Endothelial cell of umbilical vein (primary cell): Measurements from ENCODE around the gene PNPLA7. TPM values are rescaled to one million over a fixed set of nuclear protein-coding genes. Genes with fewer than 3 reads are reported as not detected.

ENCODE experiments used
- BruUV-seq: library from RNA; stranded (reverse); fragments of 400-500 nt; replicated peaks from 2 replicates; lab custom pipeline; 2021; lab: Mats Ljungman, UMichigan
- CTCF ChIA-PET: fragments of 300-600, 350-600 bp; sonication (Branson Sonifier 250); formaldehyde crosslinking; loops from one replicate; lab custom pipeline; 2021; ENCODE audit warnings: antibody characterized with exemption, inconsistent platforms; lab: Charles Lee
- POLR2A ChIA-PET: fragments of 300-600, 350-600 bp; sonication (Branson Sonifier 250); formaldehyde crosslinking; loops from one replicate; lab custom pipeline; 2021; ENCODE audit warnings: antibody characterized with exemption, inconsistent platforms; lab: Charles Lee
- DNase-seq: peaks from one replicate; pipeline ENCODE4 v3.0.0-alpha.2; 2011; ENCODE audit warnings: low read depth, low spot score
- FAIRE-seq: peaks from 2 replicates; lab custom pipeline; 2011; peaks lifted over from hg19 to GRCh38; lab: Jason Lieb, UNC
- H2AFZ ChIP-seq: 2 replicates; pipeline ENCODE4 v1.6.0; 2012; ENCODE audit warnings: low read depth, low read length, control low read depth, inconsistent platforms
- H3K27ac ChIP-seq: 2 replicates; pipeline ENCODE4 v1.5.1; 2011; ENCODE audit warnings: low read depth, mild to moderate bottlenecking, control low read depth, low read length, moderate library complexity; ENCODE audit not compliant: insufficient read depth
- H3K27me3 ChIP-seq, 2 experiments: 2 replicates each; pipeline versions ENCODE4 v1.6.0 to v1.6.1; 2011; ENCODE audit warnings: low read length in 2 of 2, mixed read lengths in 1 of 2; ENCODE audit not compliant: control insufficient read depth in 2 of 2, insufficient read depth in 2 of 2
- H3K36me3 ChIP-seq, 2 experiments: 2 replicates in 1 of 2; 3 replicates in 1 of 2; pipeline ENCODE4 v1.5.1; 2011; ENCODE audit warnings: low read length in 2 of 2, mild to moderate bottlenecking in 1 of 2, moderate library complexity in 1 of 2; ENCODE audit not compliant: control insufficient read depth in 2 of 2, insufficient read depth in 2 of 2; ENCODE audit errors: extremely low read depth in 1 of 2
- H3K4me1 ChIP-seq: 3 replicates; pipeline ENCODE4 v1.5.1; 2011; ENCODE audit warnings: mild to moderate bottlenecking, low read length; ENCODE audit not compliant: control insufficient read depth, insufficient read depth; ENCODE audit errors: extremely low read depth
- H3K4me2 ChIP-seq: 2 replicates; pipeline ENCODE4 v1.6.1; 2011; ENCODE audit warnings: low read length, control low read depth, mixed read lengths; ENCODE audit not compliant: insufficient read depth
- H3K4me3 ChIP-seq, 3 experiments: fragments of 200-600 bp in 1 of 3; sonication (generic), shearing (Covaris generic) in 1 of 3; replicated peaks in 1 of 3; 2 replicates each; pipeline ENCODE4 v1.5.1; 2011 to 2016; ENCODE audit warnings: control low read depth in 3 of 3, low read length in 3 of 3, mild to moderate bottlenecking in 2 of 3, inconsistent platforms in 1 of 3, low read depth in 1 of 3, moderate library complexity in 1 of 3; ENCODE audit not compliant: insufficient read depth in 1 of 3
- H3K79me2 ChIP-seq: 2 replicates; pipeline ENCODE4 v1.6.0; 2012; ENCODE audit warnings: low read length, inconsistent platforms; ENCODE audit not compliant: control insufficient read depth, insufficient read depth
- H3K9ac ChIP-seq: replicated peaks from 2 replicates; pipeline ENCODE3; 2011; ENCODE audit warnings: low read length, control low read depth; ENCODE audit not compliant: insufficient read depth; ENCODE audit errors: extremely low read depth
- H3K9me1 ChIP-seq: replicated peaks from 3 replicates; pipeline ENCODE4 v1.6.0; 2011; ENCODE audit warnings: mild to moderate bottlenecking, low read length; ENCODE audit not compliant: control insufficient read depth, insufficient read depth; ENCODE audit errors: extremely low read depth
- H3K9me3 ChIP-seq: replicated peaks from 2 replicates; pipeline ENCODE4 v1.5.1; 2012; ENCODE audit warnings: low read length, inconsistent platforms; ENCODE audit not compliant: control insufficient read depth, insufficient read depth
- H4K20me1 ChIP-seq: replicated peaks from 2 replicates; pipeline ENCODE3; 2011; ENCODE audit warnings: mild to moderate bottlenecking, low read length; ENCODE audit not compliant: control insufficient read depth, insufficient read depth; ENCODE audit errors: extremely low read depth
- FOS ChIP-seq: IDR thresholded peaks from 2 replicates; pipeline ENCODE4 v1.6.1; 2011; ENCODE audit warnings: mild to moderate bottlenecking, low read length, moderate library complexity, borderline replicate concordance; ENCODE audit not compliant: insufficient read depth
- JUN ChIP-seq: IDR thresholded peaks from 2 replicates; pipeline ENCODE4 v1.6.1; 2011; ENCODE audit warnings: borderline replicate concordance, low read depth; ENCODE audit not compliant: insufficient read length, insufficient read depth
- MAX ChIP-seq: IDR thresholded peaks from 2 replicates; pipeline ENCODE4 v1.6.1; 2011; ENCODE audit not compliant: insufficient read depth, insufficient read length
- POLR2A ChIP-seq: IDR thresholded peaks from 2 replicates; pipeline ENCODE4 v1.6.1; 2012; ENCODE audit warnings: low read depth, mild to moderate bottlenecking, control low read depth, low read length
- POLR2AphosphoS5 ChIP-seq: IDR thresholded peaks from 2 replicates; pipeline ENCODE4 v1.6.1; 2012; ENCODE audit warnings: low read depth, mild to moderate bottlenecking, control low read depth, low read length, moderate library complexity; ENCODE audit not compliant: insufficient read depth
- dilution Hi-C: fragments of 300-500 bp; cut with MboI; formaldehyde crosslinking; loops from one replicate; pipeline ENCODE4 v1.15.0; 2019; ENCODE audit warnings: low sequenced_read_pairs; ENCODE audit not compliant: extremely low pct_ligation_motif_present
- intact Hi-C: fragments of 100-400 bp; cut with micrococcal nuclease; formaldehyde crosslinking; loops from one replicate; pipeline ENCODE4 v1.10.0; 2022
- polyA plus RNA-seq, 4 experiments: library from polyadenylated mRNA; depleted of rRNA in 3 of 4; stranded (reverse) in 3 of 4; unstranded in 1 of 4; fragments of >200 nt; gene quantifications; 2 replicates each; pipeline versions ENCODE4 v1.2.1 to v1.2.3, GENCODE V29; 2011 to 2012; ENCODE audit warnings: missing spikeins in 1 of 4
- total RNA-seq: library from RNA; stranded (reverse); gene quantifications from 2 replicates; pipeline ENCODE4 v1.2.3, GENCODE V29; 2021
- TF ChIP-seq, protein P1 (sequence below), 2 donors: IDR thresholded peaks; 1 replicate in 1 of 2; 2 replicates in 1 of 2; pipeline ENCODE4 v1.5.1; 2011; ENCODE audit warnings: low read length in 2 of 2, mild to moderate bottlenecking in 2 of 2, moderate library complexity in 2 of 2, control low read depth in 1 of 2, inconsistent platforms in 1 of 2, low read depth in 1 of 2; ENCODE audit not compliant: insufficient read depth in 1 of 2; ENCODE audit errors: extremely low read depth in 1 of 2

The PNPLA7 gene
- total and polyA plus RNA-seq, 2 donors (not counting 3 experiments of a cell fraction or from before 2014, with no cell fraction given) = 1.0 to 1.9 TPM

DNA sequence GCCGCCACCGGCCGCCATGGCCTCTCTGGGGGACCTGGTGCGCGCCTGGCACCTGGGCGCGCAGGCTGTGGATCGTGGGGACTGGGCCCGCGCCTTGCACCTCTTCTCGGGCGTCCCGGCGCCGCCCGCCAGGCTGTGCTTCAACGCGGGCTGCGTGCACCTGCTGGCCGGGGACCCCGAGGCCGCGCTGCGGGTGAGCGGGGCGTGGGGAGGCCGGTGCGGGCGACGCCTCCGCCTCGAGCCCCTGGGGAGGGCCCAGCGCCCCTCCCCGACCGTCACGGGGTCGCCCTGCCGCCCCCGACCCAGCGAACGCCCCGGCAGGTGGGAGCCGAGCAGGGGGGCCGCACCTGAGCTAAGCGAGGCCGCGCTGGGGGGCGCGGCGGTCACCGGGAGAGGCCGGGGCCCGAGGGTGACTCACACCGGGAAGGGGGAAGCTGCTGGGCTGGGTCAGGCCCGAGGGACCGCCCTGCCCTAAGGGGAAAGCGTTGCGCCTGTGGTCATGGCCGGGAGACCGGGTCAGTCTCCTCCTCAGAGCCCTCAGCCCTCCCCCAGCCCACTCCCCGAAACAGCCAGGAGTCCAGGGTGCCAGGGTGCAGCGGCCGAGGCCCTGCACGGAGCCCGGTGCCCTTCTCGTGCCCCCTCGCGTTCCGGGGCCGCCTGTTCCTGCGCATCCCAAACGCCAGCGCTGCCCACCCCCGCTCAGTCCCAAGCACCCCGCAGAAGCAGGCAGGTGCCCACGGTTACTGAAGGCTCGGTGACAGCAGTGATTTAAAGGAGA is 126.5 kb downstream of the PNPLA7 start:
- Histone ChIP-seq H3K9ac (peak overlapping the region; percentile 35), H4K20me1 (no peaks in the 10 kb centered on the region), H3K4me2 (peak overlapping the region; percentile 5), H3K36me3 (no peaks in the 10 kb centered on the region), H3K4me1 (peaks cover 14% of the 10 kb centered on the region), H3K27ac (no peak overlapping the region), H3K27me3 (no peaks in the 10 kb centered on the region), H3K9me3 (no peaks in the 10 kb centered on the region), H3K79me2 (peaks cover 28% of the 10 kb centered on the region), H3K4me3 (peak overlapping the region in 1 of 3 experiments; percentile 61), H2AFZ (peak overlapping the region; percentile 85), H3K9me1 (no peaks in the 10 kb centered on the region)
- dilution Hi-C loops = no loop called here
- TF ChIP-seq POLR2A (no peak), MAX (no peak), POLR2AphosphoS5 (no peak), FOS (peak; percentile 22), JUN (no peak)
- TF ChIP-seq, protein P1, sequence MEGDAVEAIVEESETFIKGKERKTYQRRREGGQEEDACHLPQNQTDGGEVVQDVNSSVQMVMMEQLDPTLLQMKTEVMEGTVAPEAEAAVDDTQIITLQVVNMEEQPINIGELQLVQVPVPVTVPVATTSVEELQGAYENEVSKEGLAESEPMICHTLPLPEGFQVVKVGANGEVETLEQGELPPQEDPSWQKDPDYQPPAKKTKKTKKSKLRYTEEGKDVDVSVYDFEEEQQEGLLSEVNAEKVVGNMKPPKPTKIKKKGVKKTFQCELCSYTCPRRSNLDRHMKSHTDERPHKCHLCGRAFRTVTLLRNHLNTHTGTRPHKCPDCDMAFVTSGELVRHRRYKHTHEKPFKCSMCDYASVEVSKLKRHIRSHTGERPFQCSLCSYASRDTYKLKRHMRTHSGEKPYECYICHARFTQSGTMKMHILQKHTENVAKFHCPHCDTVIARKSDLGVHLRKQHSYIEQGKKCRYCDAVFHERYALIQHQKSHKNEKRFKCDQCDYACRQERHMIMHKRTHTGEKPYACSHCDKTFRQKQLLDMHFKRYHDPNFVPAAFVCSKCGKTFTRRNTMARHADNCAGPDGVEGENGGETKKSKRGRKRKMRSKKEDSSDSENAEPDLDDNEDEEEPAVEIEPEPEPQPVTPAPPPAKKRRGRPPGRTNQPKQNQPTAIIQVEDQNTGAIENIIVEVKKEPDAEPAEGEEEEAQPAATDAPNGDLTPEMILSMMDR (IDR thresholded peaks at IDR 0.05; ENCODE audit: extremely low read depth in 1 of 2, insufficient read depth in 1 of 2, low read depth in 1 of 2, low read length in 2 of 2) = no peak
- no TSS peak for BruUV-seq
- POLR2A ChIA-PET = interaction anchor here (1.6 kb wide), 1 partner anchor 122 kb away, joined by 5 read pairs; the partner anchor contains the start of gene NRARP
- intact Hi-C loops = loop anchor here (1.0 to 10.0 kb wide), 2 partner anchors 22 to 101 kb away; no protein-coding TSS in a partner anchor
- FAIRE-seq (no peak), DNase-seq (no peak)
- CTCF ChIA-PET = interaction anchor here (0.6 to 2.5 kb wide), 20 partner anchors 9 to 169 kb away, joined by 3 to 29 read pairs (median 7); partner anchors contain the start of genes ENTPD8, NELFB, NRARP and NSMF
